DMS 273 treated with DMSO at 0.1 percent for 48 hours (cell line): ENCODE measurements around the gene CD2.

Source experiments
- DNase-seq: peaks from one replicate; lab custom pipeline; 2025; lab: John Stamatoyannopoulos, UW

The CD2 gene

GRCh38 chr1:116760996-116761665, 6.9 kb downstream of the CD2 start:
- DNase-seq: no peak

DNA sequence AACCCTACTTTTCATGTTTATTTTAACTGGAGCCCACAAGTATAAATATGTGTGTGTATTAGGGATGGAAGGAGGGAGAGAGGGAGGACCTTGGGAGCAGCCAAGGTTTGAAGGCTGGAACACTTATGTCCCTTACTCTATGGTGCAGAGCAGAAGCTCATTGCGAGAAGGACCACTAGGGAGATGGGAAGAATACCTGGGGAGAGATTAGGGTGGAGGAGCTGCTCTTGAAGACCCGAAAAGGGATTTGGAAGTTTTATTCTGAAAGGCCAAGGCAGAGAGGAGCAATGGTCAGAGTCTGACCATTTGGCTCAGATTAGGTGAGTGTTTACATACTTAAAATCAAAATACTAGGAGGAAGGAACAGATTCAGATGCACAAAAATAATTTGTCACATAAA, 8.1 kb downstream of the CD2 start:
- DNase-seq: no peak

GRCh38 chr1:116762781-116763115, 8.5 kb downstream of the CD2 start:
- no peak for DNase-seq

GRCh38 chr1:116763116-116763786, 9.0 kb downstream of the CD2 start:
- no peak for DNase-seq

DNA sequence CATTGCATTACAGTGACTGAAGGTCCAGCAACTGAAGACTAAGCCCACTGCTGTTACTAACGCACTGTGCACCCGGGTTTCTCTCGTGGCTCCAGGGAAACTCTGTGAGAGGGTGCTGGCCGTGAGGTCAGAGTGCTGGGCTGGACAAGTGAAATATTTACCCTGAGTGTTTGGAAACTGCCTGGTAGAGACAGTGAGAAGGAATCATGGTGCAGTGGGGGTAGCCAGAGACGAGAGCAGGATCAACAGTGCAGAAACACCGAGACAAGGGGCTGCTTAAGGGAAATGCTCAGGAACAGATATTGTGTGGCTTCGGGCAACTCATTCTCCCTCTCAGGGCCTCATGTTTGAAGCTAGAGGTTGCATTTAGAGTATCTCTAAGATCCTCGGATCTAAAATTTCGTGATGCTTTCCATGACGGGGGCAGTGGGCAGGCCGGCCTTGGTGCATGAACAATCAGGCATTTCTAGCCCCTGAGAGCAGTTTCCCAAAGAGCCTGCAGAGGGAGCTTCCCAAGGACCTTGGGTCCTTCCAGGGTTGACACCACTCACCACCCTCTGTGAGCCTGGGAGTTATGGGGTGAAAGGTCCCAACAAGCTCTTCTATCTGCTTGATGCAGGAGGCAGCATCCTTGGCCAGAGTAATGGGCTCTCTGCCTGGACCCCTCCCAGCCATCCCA, 9.7 kb downstream of the CD2 start:
- DNase-seq: no peak

DNA sequence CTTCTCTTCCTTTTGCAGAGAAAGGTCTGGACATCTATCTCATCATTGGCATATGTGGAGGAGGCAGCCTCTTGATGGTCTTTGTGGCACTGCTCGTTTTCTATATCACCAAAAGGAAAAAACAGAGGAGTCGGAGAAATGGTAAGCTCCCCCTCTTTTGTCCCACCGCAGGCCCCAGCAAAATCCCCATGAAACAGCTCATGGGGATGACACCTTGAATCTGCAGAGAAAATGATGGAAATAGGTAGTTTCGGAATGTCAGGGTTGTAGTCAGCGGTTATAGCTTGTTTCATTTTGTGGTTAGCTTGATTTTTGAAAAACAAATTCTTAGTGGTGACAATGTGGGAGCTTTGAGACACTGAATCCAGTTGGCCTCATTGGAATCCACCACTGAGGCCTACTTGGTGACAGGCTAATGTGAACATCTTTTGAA, 10.3 kb downstream of the CD2 start:
- no peak for DNase-seq

- DNase-seq: no peak
Observed at GRCh38 chr1:116764906-116765862, 11.0 kb downstream of the CD2 start.

GRCh38 chr1:116765962-116766361, 11.7 kb downstream of the CD2 start:
- DNase-seq: no peak

- no peak for DNase-seq
Observed at GRCh38 chr1:116766616-116767469, 12.6 kb downstream of the CD2 start.

- DNase-seq: no peak
Observed at GRCh38 chr1:116767782-116768382, 13.7 kb downstream of the CD2 start.

DNA sequence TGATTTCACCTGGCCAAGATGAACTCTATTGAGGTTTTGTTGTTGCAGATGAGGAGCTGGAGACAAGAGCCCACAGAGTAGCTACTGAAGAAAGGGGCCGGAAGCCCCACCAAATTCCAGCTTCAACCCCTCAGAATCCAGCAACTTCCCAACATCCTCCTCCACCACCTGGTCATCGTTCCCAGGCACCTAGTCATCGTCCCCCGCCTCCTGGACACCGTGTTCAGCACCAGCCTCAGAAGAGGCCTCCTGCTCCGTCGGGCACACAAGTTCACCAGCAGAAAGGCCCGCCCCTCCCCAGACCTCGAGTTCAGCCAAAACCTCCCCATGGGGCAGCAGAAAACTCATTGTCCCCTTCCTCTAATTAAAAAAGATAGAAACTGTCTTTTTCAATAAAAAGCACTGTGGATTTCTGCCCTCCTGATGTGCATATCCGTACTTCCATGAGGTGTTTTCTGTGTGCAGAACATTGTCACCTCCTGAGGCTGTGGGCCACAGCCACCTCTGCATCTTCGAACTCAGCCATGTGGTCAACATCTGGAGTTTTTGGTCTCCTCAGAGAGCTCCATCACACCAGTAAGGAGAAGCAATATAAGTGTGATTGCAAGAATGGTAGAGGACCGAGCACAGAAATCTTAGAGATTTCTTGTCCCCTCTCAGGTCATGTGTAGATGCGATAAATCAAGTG, 14.3 kb downstream of the CD2 start:
- no peak for DNase-seq

DNA sequence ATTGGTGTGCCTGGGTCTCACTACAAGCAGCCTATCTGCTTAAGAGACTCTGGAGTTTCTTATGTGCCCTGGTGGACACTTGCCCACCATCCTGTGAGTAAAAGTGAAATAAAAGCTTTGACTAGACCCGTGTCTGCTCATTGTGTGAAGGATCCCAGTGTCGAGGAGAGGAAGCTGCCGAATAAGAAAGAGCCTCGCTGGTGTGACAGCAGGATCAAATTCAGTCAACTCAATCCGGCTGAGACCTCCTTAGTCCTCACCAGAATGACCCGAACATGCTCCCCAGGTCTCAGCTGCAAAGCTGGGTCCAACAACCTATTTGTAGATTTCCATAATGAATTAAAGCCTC, 14.8 kb downstream of the CD2 start:
- no peak for DNase-seq

GRCh38 chr1:116769561-116769977, 15.3 kb downstream of the CD2 start:
- DNase-seq: no peak

DNA sequence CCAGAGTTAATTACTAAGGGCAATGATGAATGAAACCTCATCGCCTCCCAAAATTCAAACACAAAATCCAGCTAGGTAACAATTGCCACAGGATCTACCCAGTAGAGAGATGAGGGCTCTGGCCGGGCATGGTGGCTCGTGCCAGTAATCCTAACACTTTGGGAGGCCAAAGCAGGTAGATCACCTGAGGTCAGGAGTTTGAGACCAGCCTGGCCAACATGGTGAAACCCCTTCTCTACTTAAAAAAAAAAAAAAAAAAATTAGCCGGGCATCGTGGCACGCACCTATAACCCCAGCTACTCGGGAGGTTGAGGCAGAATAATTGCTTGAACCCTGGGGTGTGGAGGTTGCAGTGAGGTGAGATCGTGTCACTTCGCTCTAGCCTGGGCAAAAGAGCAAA, 15.8 kb downstream of the CD2 start:
- no peak for DNase-seq

DNA sequence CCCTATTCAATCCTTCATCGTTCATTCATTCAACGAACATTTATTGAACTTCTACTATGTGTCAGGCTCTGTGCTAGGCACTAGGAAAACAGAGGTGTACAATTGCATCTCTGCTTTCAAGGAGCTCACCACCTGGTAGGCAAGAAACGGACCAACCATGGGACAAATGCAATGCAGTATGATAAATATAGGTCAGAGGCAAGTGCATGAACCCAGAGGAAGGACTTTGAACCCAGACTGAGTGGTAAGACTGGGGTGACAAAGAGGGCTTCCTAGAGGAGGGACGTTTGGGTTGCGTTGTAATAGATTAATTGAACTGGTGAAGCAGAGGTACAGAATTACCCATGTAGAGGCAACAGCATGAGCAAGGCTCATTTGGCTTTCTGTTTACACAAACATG, 16.4 kb downstream of the CD2 start:
- DNase-seq: no peak

- DNase-seq: no peak
Observed at GRCh38 chr1:116771997-116772647, 17.9 kb downstream of the CD2 start.

DNA sequence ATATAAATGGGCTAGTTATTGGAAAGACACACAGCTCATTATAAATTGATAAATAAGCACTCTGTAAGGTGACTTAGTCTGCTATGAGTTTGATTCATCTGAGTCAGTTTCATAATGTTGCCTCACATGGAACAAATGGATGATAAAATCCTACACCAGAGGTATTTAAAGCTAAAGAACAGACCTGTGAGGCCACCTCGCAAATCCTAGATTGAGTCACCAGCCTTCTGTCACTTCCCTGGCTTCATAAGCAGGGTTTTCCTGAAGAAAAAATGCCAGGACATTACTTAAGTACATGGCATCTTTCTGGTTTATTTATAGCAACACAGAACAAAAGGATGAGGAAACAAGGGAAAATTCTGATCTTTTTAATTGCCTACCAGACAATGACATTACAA, 18.4 kb downstream of the CD2 start:
- DNase-seq: no peak

- no peak for DNase-seq
Observed at GRCh38 chr1:116775116-116775752, 21.0 kb downstream of the CD2 start.
